Parathyroid adenoma (tissue), 2 donors: ENCODE measurements around the gene NME9.

Experiments
- H2AFZ ChIP-seq: fragments of 300-600 bp; sonication (generic); one replicate; pipeline ENCODE4 v1.7.0; 2017; ENCODE audit warnings: antibody characterized with exemption, mild to moderate bottlenecking
- H3K27ac ChIP-seq: fragments of 300-600 bp; sonication (generic); one replicate; pipeline ENCODE4 v1.7.0; 2017
- H3K27me3 ChIP-seq: fragments of 300-600 bp; sonication (generic); one replicate; pipeline ENCODE4 v1.7.0; 2017; ENCODE audit warnings: low read length; ENCODE audit not compliant: control insufficient read depth, insufficient read depth
- H3K36me3 ChIP-seq: fragments of 300-600 bp; sonication (generic); one replicate; pipeline ENCODE4 v1.7.0; 2017; ENCODE audit warnings: low read length; ENCODE audit not compliant: control insufficient read depth, insufficient read depth
- H3K4me1 ChIP-seq: fragments of 300-600 bp; sonication (generic); one replicate; pipeline ENCODE4 v1.7.0; 2017; ENCODE audit warnings: control low read depth
- H3K4me2 ChIP-seq: fragments of 300-600 bp; sonication (generic); one replicate; pipeline ENCODE4 v1.7.0; 2017; ENCODE audit warnings: low read length
- H3K4me3 ChIP-seq: fragments of 300-600 bp; sonication (generic); one replicate; pipeline ENCODE4 v1.7.0; 2017; ENCODE audit warnings: low read depth, low read length
- H3K79me2 ChIP-seq: fragments of 300-600 bp; sonication (generic); one replicate; pipeline ENCODE4 v1.7.0; 2017; ENCODE audit warnings: control low read depth
- H3K9ac ChIP-seq: fragments of 300-600 bp; sonication (generic); one replicate; pipeline ENCODE4 v1.7.0; 2017; ENCODE audit warnings: mild to moderate bottlenecking
- H3K9me3 ChIP-seq: fragments of 300-600 bp; sonication (generic); one replicate; pipeline ENCODE4 v1.7.0; 2017; ENCODE audit warnings: low read length; ENCODE audit not compliant: control insufficient read depth
- TF ChIP-seq, protein P1 (sequence below): fragments of 300-600 bp; sonication (generic); IDR thresholded peaks from one replicate; pipeline ENCODE4 v1.7.0; 2017; ENCODE audit warnings: antibody characterized with exemption, mild to moderate bottlenecking
- donor health status: primary hyperparathyroidism.

NME9 gene

DNA sequence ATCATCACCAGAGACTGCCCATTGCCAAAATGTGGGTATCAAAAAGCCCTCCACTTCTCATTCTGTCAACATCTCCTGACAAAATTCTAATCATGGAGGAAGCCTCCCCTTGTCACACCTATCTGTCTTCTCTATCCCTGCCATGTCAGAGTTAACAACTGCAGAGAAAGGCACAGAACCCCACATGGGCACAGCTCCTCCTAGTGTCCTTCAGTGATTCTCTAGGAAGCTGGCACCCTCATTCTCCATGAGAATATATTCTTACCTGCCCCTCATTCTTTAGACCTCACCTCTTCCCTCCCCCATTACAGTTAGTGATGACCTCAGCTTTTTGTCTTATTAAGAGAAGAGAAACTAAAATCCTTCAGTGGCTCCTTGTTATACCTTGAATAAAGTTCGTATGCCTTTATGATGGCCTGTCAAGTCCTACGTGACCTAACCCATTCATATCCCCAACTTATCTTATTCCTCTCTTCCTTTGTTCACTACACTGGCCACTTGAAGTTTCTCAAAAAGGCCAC lies 44.6 kb downstream of the NME9 start:
- Histone ChIP-seq H3K4me1 (peaks cover 4% of the 10 kb centered on the region), H3K27ac (no peak overlapping the region), H3K9me3 (no peaks in the 10 kb centered on the region), H3K27me3 (no peaks in the 10 kb centered on the region), H2AFZ (no peak overlapping the region), H3K9ac (no peak overlapping the region), H3K79me2 (no peaks in the 10 kb centered on the region), H3K4me2 (no peak overlapping the region), H3K4me3 (no peak overlapping the region), H3K36me3 (no peaks in the 10 kb centered on the region)
- TF ChIP-seq, protein P1, sequence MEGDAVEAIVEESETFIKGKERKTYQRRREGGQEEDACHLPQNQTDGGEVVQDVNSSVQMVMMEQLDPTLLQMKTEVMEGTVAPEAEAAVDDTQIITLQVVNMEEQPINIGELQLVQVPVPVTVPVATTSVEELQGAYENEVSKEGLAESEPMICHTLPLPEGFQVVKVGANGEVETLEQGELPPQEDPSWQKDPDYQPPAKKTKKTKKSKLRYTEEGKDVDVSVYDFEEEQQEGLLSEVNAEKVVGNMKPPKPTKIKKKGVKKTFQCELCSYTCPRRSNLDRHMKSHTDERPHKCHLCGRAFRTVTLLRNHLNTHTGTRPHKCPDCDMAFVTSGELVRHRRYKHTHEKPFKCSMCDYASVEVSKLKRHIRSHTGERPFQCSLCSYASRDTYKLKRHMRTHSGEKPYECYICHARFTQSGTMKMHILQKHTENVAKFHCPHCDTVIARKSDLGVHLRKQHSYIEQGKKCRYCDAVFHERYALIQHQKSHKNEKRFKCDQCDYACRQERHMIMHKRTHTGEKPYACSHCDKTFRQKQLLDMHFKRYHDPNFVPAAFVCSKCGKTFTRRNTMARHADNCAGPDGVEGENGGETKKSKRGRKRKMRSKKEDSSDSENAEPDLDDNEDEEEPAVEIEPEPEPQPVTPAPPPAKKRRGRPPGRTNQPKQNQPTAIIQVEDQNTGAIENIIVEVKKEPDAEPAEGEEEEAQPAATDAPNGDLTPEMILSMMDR: no peak

DNA sequence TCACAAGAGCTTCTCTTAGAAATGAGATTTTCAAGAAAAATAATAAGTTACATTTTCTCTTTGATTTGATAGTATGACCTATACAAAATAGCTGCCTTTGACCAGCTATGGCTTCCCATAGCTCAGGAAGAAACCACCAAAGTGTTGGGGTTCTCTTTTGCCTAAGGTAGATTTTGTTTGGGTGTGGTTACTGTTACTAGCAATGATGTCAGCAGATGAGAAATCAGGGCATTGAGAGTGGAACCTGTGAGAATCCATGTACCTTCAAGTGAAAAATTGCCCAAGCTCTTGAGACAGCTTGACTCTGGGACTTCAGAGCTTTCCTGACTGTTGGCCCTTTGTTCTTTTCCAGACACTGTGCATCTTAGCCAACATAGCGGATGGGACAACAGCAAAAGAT lies 45.6 kb downstream of the NME9 start:
- no peak overlapping the region for H2AFZ ChIP-seq
- TF ChIP-seq, protein P1: no peak
- no peaks in the 10 kb centered on the region for H3K79me2 ChIP-seq
- peaks cover 4% of the 10 kb centered on the region for H3K4me1 ChIP-seq
- no peak overlapping the region for H3K9ac ChIP-seq
- H3K4me3 ChIP-seq: no peak overlapping the region
- no peaks in the 10 kb centered on the region for H3K9me3 ChIP-seq
- no peak overlapping the region for H3K27ac ChIP-seq
- H3K36me3 ChIP-seq: no peaks in the 10 kb centered on the region
- H3K4me2 ChIP-seq: no peak overlapping the region
- H3K27me3 ChIP-seq: no peaks in the 10 kb centered on the region

DNA sequence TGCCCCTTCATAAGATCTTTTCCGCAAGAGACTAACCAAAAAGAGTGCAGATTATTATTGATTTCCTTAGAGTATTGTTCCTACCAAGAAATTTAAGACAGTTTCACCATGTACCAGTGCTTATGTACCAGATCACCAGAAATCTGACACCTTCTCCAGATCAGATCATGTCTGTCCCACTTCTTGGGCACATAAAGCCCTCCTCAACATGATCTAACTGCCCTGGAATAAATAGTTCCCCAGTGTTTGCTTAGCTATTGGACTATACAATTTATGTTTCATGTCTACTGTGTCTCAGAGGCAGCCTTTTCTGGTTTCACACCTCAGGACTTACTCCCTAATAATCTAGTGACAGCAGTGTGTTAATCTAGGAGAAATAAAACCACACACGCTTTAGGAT lies 46.8 kb downstream of the NME9 start:
- Histone ChIP-seq H3K27me3 (no peaks in the 10 kb centered on the region), H3K4me1 (peaks cover 4% of the 10 kb centered on the region), H3K36me3 (no peaks in the 10 kb centered on the region)

DNA sequence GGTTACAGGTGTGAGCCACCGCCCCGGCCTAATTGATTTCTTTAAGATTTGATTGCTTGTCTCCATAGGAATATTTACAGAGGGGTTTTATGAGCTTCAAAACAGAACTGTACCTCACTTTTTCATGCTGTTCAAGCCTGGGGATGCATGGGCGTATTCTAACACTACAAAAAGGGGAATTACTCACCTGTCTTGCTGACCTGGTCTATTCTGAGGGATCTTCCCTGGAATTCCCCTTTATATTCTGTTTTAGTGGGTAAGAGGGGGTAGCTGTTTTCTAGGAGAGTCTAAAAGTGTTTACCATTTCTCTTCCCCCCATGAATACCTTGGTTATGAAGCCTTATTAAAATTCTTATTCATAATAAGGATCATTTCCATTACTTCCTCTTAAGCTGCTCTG lies 48.1 kb downstream of the NME9 start:
- no peak overlapping the region for H3K9ac ChIP-seq
- TF ChIP-seq, protein P1: no peak
- no peaks in the 10 kb centered on the region for H3K9me3 ChIP-seq
- no peak overlapping the region for H2AFZ ChIP-seq
- no peak overlapping the region for H3K27ac ChIP-seq
- no peak overlapping the region for H3K4me2 ChIP-seq
- H3K4me1 ChIP-seq: peaks cover 4% of the 10 kb centered on the region
- no peaks in the 10 kb centered on the region for H3K79me2 ChIP-seq
- no peak overlapping the region for H3K4me3 ChIP-seq
- H3K27me3 ChIP-seq: no peaks in the 10 kb centered on the region
- H3K36me3 ChIP-seq: no peaks in the 10 kb centered on the region

More for the DNA sequence above, 46.8 kb downstream of the NME9 start:
- Histone ChIP-seq H2AFZ (no peak overlapping the region), H3K27ac (no peak overlapping the region), H3K4me2 (no peak overlapping the region), H3K9ac (no peak overlapping the region), H3K79me2 (no peaks in the 10 kb centered on the region), H3K9me3 (no peaks in the 10 kb centered on the region), H3K4me3 (no peak overlapping the region)
- TF ChIP-seq, protein P1: no peak

DNA sequence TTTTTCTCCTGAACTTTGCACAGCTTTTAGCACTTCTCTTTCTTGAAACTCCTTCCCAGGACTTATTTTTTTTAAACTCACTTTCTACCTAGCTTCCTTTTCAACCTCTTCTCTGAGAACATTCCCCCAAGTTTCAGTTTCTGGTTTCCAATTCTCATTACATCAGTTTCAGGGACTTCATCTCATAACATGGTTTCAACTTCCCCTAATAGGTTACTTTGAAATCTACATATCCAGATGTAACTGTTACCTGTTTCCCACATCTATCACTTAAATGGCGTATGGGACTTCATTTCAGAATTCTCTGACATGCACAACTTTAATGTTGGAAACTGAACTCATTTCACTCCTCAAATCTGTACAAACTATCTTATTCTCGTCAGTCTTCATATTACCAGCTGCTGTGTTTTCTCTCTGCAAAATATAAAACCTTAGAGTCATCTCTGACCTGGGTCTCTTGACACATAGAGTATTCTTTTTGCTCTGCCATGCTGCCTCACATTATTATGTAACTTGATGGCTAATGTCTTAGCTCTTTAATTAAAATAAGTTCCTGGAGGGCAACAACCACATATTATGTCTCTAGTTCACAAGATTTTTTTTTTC lies 58.4 kb downstream of the NME9 start:
- no peak overlapping the region for H3K27ac ChIP-seq
- H3K4me2 ChIP-seq: no peak overlapping the region
- TF ChIP-seq, protein P1: no peak
- H3K4me1 ChIP-seq: no peaks in the 10 kb centered on the region
- no peak overlapping the region for H3K9ac ChIP-seq
- no peaks in the 10 kb centered on the region for H3K79me2 ChIP-seq
- no peaks in the 10 kb centered on the region for H3K9me3 ChIP-seq
- H3K36me3 ChIP-seq: no peaks in the 10 kb centered on the region
- no peaks in the 10 kb centered on the region for H3K27me3 ChIP-seq
- no peak overlapping the region for H3K4me3 ChIP-seq
- H2AFZ ChIP-seq: no peak overlapping the region
